Breast epithelium (tissue), 4 donors: ENCODE results near the gene RAB13. TPM values are rescaled to one million over a fixed set of nuclear protein-coding genes. Genes with fewer than 3 reads are reported as not detected.
A peak's percentile ranks its signal among the peaks of the same experiment; 100 is the strongest.

Experiments
- DNase-seq, 2 donors: peaks; one replicate each; pipeline ENCODE4 v3.0.0-alpha.2; 2019; ENCODE audit warnings: low spot score in 2 of 2
- H3K27ac ChIP-seq, 2 donors: fragments of 200-600 bp; sonication (generic) in 1 of 2; one replicate each; pipeline ENCODE4 v1.5.1; 2016 to 2019; ENCODE audit warnings: mild to moderate bottlenecking in 1 of 2
- H3K27me3 ChIP-seq, 2 donors: fragments of 200-600 bp; sonication (generic) in 1 of 2; one replicate each; pipeline versions ENCODE4 v1.5.1 to v1.6.0; 2017 to 2019; ENCODE audit warnings: control low read depth in 1 of 2, mild to moderate bottlenecking in 1 of 2
- H3K36me3 ChIP-seq: fragments of 200-600 bp; one replicate; pipeline ENCODE4 v1.5.1; 2019
- H3K4me1 ChIP-seq, 2 donors: fragments of 200-600 bp; sonication (generic); one replicate each; pipeline ENCODE4 v1.5.1; 2016 to 2019; ENCODE audit warnings: control low read depth in 1 of 2
- H3K4me3 ChIP-seq, 3 donors: fragments of 200-600 bp; sonication (generic); 1 replicate in 2 of 3; 2 replicates in 1 of 3; pipeline ENCODE4 v1.5.1; 2016 to 2019; ENCODE audit warnings: mild to moderate bottlenecking in 3 of 3, moderate library complexity in 2 of 3
- H3K9me3 ChIP-seq, 2 donors: fragments of 200-600 bp; sonication (generic) in 1 of 2; one replicate each; pipeline ENCODE4 v1.5.1; 2016 to 2019; ENCODE audit warnings: control low read depth in 1 of 2
- CTCF ChIP-seq, 3 donors: fragments of 450-650 bp; IDR thresholded peaks; one replicate each; pipeline ENCODE4 v1.5.1; 2016 to 2017; ENCODE audit warnings: antibody characterized with exemption in 3 of 3, mild to moderate bottlenecking in 3 of 3, moderate library complexity in 3 of 3
- POLR2A ChIP-seq: fragments of 450-650 bp; IDR thresholded peaks from one replicate; pipeline ENCODE4 v1.6.1; 2016; ENCODE audit warnings: antibody characterized with exemption, mild to moderate bottlenecking, moderate library complexity
- POLR2AphosphoS5 ChIP-seq, 3 donors: sonication (generic); formaldehyde crosslinking; IDR thresholded peaks; one replicate each; pipeline ENCODE4 v1.6.1; 2017; ENCODE audit warnings: antibody characterized with exemption in 3 of 3
- intact Hi-C: fragments of 100-400 bp; cut with DNase I; formaldehyde crosslinking; loops from one replicate; pipeline ENCODE4 v1.15.1; 2023; ENCODE audit warnings: low total_unique reads
- total RNA-seq, 3 donors: library from RNA; depleted of rRNA; stranded (reverse); fragments of >200 nt; gene quantifications; one replicate each; pipeline ENCODE4 v1.1.0, GENCODE V29; 2016

The RAB13 gene
- total RNA-seq, 3 donors from 2014 or later: 45.8 to 68.3 (median 62.6) TPM

DNA sequence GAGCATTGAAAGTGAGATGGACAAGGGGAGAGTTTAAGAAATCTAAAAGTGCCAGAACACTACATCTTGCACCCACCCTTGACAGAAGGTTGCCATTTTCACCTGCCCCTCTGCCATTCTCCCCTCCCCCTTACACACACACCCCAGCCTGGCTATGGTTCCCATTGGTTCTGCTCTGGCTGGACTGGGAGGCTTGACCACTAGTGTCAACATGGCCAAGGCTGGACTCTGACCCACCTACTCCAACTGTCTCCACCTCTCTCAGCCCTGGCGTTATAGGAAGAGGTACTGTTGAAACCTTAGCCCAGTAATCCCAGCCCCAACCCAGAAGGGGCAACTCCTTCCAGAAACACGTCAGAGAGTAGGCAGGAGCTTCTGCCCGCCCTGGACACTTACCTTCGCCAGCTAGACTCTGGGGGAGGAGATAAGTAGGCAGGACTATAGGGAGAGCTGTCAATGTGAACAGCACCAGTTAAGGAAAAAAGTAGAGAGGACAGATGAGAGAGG, 32.2 kb downstream of the RAB13 start:
- intact Hi-C loops: no loop called here
- no peak for DNase-seq
- TF ChIP-seq POLR2A (no peak), POLR2AphosphoS5 (IDR thresholded peaks at IDR 0.05) (no peak), CTCF (IDR thresholded peaks at IDR 0.05) (no peak)
- Histone ChIP-seq H3K27ac (no peak overlapping the region), H3K36me3 (peaks cover 12% of the 10 kb centered on the region), H3K9me3 (no peaks in the 10 kb centered on the region), H3K4me3 (no peak overlapping the region), H3K27me3 (no peaks in the 10 kb centered on the region), H3K4me1 (peaks cover 10 to 11% of the 10 kb centered on the region in 2 donors)

DNA sequence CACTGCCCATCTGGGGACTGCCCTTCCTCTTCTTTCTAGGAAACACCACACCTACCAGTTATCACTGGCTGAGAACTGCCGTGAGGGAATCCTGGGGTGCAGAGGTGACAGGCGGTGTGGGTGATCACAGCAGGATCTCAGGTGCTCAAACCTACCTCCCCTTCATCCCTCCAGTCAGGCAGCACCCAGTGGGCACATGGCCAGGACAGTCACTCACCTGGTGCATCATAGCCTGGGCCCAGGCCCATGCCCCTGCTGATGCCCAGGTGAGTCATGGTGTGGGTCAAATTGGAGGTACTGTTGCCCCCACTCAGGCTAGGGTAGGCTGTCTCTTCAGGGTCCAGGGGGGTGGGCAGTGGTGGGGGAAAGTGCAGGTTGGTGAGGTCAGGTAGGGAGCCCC, 34.3 kb downstream of the RAB13 start:
- Histone ChIP-seq H3K36me3 (peaks cover 12% of the 10 kb centered on the region), H3K4me1 (peaks cover 6 to 10% of the 10 kb centered on the region in 2 donors), H3K27me3 (no peaks in the 10 kb centered on the region), H3K9me3 (no peaks in the 10 kb centered on the region), H3K4me3 (no peak overlapping the region), H3K27ac (no peak overlapping the region)
- intact Hi-C loops: no loop called here
- no peak for DNase-seq
- TF ChIP-seq POLR2A (no peak), POLR2AphosphoS5 (IDR thresholded peaks at IDR 0.05) (no peak), CTCF (IDR thresholded peaks at IDR 0.05) (no peak)

- intact Hi-C loops: no loop called here
- Histone ChIP-seq H3K27me3 (no peaks in the 10 kb centered on the region), H3K9me3 (no peaks in the 10 kb centered on the region), H3K4me3 (no peak overlapping the region), H3K27ac (no peak overlapping the region), H3K36me3 (peaks cover 12% of the 10 kb centered on the region), H3K4me1 (peaks cover 0 to 4% of the 10 kb centered on the region in 2 donors)
- TF ChIP-seq POLR2AphosphoS5 (IDR thresholded peaks at IDR 0.05): no peak
- TF ChIP-seq POLR2A: no peak
- no peak for TF ChIP-seq CTCF (IDR thresholded peaks at IDR 0.05)
- no peak for DNase-seq
Observed at GRCh38 chr1:153951183-153951582, 35.0 kb downstream of the RAB13 start.

- H3K36me3 ChIP-seq: peaks cover 3% of the 10 kb centered on the region
Observed at GRCh38 chr1:153946622-153947241, 39.4 kb downstream of the RAB13 start, which contains the start of gene DENND4B. Gene DENND4B, minus strand, starts transcription at chr1:153946718. Its CDS starts 2,344 bp downstream, at chr1:153944374.

More at GRCh38 chr1:153946622-153947241, 39.4 kb downstream of the RAB13 start, which contains the start of gene DENND4B:
- peak within 1 kb of the TSS; percentile 92 to 95 (median 94) for H3K4me3 ChIP-seq
- TF ChIP-seq POLR2A: no peak
- TF ChIP-seq POLR2AphosphoS5 (IDR thresholded peaks at IDR 0.05): peak; percentile 19 to 55 (median 41)
- TF ChIP-seq CTCF (IDR thresholded peaks at IDR 0.05): peak; percentile 72 to 89 (median 86)
- H3K27me3 ChIP-seq: no peaks in the 10 kb centered on the region
- intact Hi-C loops: no loop called here
- no peaks in the 10 kb centered on the region for H3K9me3 ChIP-seq
- no peaks in the 10 kb centered on the region for H3K4me1 ChIP-seq
- H3K27ac ChIP-seq: peak within 1 kb of the TSS; percentile 95 to 98
- peak; percentile 57 to 73 for DNase-seq
